ENCODE measurements around the gene IHH.
A peak's percentile ranks its signal among the peaks of the same experiment; 100 is the strongest.

The IHH gene

GRCh38 chr2:219078951-219079350 lies 18.2 kb upstream of the IHH start:
- DNase-seq (ENCODE audit: low read depth), result no peak
- no peak overlapping the region for H3K4me3 ChIP-seq (ENCODE audit: control insufficient read depth, low read depth, low read length)
- no peak for TF ChIP-seq CTCF (IDR thresholded peaks at IDR 0.05; ENCODE audit: control insufficient read depth, insufficient read depth, low read depth, low read length, missing control alignments)

GRCh38 chr2:219078126-219078525 lies 17.4 kb upstream of the IHH start:
- TF ChIP-seq CTCF (IDR thresholded peaks at IDR 0.05; ENCODE audit: control insufficient read depth, insufficient read depth, low read depth, low read length, missing control alignments), result peak; percentile 13
- DNase-seq (ENCODE audit: low read depth), result no peak
- H3K4me3 ChIP-seq (ENCODE audit: control insufficient read depth, low read depth, low read length), result no peak overlapping the region

DNA sequence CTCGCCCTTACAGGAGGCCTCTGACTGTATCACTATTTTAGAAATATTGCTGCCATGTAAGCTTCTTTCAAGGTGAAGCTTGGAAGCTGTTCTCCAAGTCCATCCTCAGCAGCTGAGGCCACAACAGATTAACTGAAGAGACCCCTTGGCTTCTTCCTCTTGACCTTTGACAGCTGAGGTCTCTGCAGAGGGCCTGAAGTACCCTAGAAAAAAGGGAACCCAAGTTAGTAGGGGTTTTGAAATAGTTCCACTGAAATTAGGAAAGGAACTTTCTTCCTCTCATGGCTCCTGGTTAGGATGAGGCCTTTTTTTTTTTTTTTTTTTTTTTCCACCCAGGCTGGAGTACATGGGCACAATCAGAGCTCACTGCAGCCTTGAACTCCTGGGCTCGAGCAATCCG lies 15.5 kb upstream of the IHH start:
- no peak for TF ChIP-seq CTCF (IDR thresholded peaks at IDR 0.05; ENCODE audit: control insufficient read depth, insufficient read depth, low read depth, low read length, missing control alignments)
- no peak for DNase-seq (ENCODE audit: low read depth)
- H3K4me3 ChIP-seq (ENCODE audit: control insufficient read depth, low read depth, low read length), result no peak overlapping the region

- no peak overlapping the region for H3K4me3 ChIP-seq (ENCODE audit: control insufficient read depth, low read depth, low read length)
- DNase-seq (ENCODE audit: low read depth), result peak; percentile 38
- TF ChIP-seq CTCF (IDR thresholded peaks at IDR 0.05; ENCODE audit: control insufficient read depth, insufficient read depth, low read depth, low read length, missing control alignments), result peak; percentile 72
Observed at GRCh38 chr2:219073413-219074129, 12.8 kb upstream of the IHH start.

DNA sequence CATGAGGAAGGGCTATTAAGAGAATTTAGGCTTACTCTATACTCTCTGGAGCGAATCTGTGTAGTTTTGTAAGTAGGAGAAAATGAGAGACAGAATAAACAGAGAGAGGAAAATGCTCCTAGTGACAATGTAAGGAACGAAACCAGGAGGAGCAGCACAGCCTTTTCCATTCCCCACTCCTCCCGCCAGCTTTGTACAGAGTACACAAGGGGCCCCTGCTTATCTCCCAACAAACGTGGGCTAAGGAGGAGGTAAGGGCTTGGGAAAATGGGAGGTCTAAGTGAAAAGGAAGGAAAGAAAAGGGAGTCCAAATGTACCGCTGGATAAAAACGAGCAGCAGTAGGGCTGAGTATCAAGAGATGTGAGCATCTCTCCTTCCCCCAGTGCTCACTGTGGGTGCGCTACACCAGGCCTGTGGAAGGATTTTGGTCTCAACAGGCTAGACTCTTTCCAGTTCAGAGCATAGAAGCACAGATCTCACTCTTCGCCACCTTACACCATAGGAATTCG lies 12.1 kb upstream of the IHH start:
- TF ChIP-seq CTCF (IDR thresholded peaks at IDR 0.05; ENCODE audit: control insufficient read depth, insufficient read depth, low read depth, low read length, missing control alignments), result no peak
- H3K4me3 ChIP-seq (ENCODE audit: control insufficient read depth, low read depth, low read length), result no peak overlapping the region
- no peak for DNase-seq (ENCODE audit: low read depth)

- DNase-seq (ENCODE audit: low read depth), result no peak
- TF ChIP-seq CTCF (IDR thresholded peaks at IDR 0.05; ENCODE audit: control insufficient read depth, insufficient read depth, low read depth, low read length, missing control alignments), result no peak
- H3K4me3 ChIP-seq (ENCODE audit: control insufficient read depth, low read depth, low read length), result no peak overlapping the region
Observed at GRCh38 chr2:219071131-219071816, 10.6 kb upstream of the IHH start.
